Caki2 (cell line): ENCODE measurements around the gene FBLIM1. TPM values are rescaled to one million over a fixed set of nuclear protein-coding genes. Genes with fewer than 3 reads are reported as not detected.
A peak's percentile ranks its signal among the peaks of the same experiment; 100 is the strongest.
"Not testable (repeated sequence)": the region's sequence is repeated elsewhere in the genome, so short reads cannot be mapped to it uniquely, and the experiment has no call there.

ENCODE experiments used
- DNase-seq: peaks from one replicate; pipeline ENCODE4 v3.0.0-alpha.2; 2015; ENCODE audit warnings: low read depth
- in situ Hi-C: cut with HindIII; loops from 2 replicates; pipeline ENCODE4 v1.10.0; 2016; ENCODE audit warnings: low sequenced_read_pairs, low pct_unique_long_range_greater_than_20kb, mixed read lengths
- total RNA-seq: library from RNA; depleted of rRNA; stranded (reverse); fragments of >200 nt; shearing (Covaris generic); gene quantifications from 2 replicates; pipeline ENCODE4 v1.2.3, GENCODE V29; 2014; ENCODE audit warnings: low replicate concordance

Gene FBLIM1
- total RNA-seq, 1 experiment from 2014 or later, result 9.3 TPM

- no peak for DNase-seq
- in situ Hi-C loops, result no loop called here
Observed at GRCh38 chr1:15796086-15796462, 37.5 kb downstream of the FBLIM1 start.

DNA sequence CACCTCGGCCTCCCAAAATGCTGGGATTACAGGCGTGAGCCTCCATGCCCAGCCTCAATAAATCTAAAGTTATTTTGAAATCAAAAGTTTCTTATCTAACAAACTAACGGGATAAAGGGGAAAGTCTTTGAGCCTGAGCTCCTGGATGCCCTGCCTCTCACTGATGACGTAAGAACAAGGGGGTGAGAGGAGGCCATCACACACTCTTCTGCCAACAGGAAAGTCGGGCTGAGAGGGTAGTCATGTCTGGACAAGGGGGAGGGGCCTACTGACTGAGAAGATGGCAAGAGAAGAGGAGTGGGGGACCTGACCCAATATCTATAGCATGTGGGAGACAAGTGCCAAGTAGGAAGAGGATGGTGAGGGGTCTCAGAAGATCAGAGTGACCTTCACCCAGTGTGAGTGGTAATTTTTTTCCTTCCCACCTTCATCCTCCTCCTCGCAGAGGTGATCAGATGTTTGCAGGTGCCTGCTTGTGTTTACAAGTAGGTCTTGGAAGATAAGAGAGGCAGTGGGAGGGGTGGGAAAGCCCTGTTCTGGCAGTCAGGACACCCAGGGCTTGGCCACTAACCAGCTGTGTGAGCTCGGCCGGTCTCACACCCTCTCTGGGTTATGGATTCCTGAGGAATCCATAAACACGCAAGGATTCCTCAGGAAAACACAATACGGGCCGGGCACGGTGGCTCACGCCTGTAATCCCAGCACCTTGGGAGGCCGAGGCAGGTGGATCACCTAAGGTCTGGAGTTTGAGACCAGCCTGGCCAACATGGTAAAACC lies 39.2 kb downstream of the FBLIM1 start:
- peak; percentile 66 for DNase-seq
- in situ Hi-C loops, result no loop called here

- DNase-seq, result peak; percentile 98
- in situ Hi-C loops, result no loop called here
Observed at GRCh38 chr1:15799004-15799867, 40.6 kb downstream of the FBLIM1 start.

- DNase-seq, result peak; percentile 100
- in situ Hi-C loops, result no loop called here
Observed at GRCh38 chr1:15799928-15800835, 41.6 kb downstream of the FBLIM1 start.

- no peak for DNase-seq
- in situ Hi-C loops, result no loop called here
Observed at GRCh38 chr1:15802234-15802965, 43.8 kb downstream of the FBLIM1 start.

DNA sequence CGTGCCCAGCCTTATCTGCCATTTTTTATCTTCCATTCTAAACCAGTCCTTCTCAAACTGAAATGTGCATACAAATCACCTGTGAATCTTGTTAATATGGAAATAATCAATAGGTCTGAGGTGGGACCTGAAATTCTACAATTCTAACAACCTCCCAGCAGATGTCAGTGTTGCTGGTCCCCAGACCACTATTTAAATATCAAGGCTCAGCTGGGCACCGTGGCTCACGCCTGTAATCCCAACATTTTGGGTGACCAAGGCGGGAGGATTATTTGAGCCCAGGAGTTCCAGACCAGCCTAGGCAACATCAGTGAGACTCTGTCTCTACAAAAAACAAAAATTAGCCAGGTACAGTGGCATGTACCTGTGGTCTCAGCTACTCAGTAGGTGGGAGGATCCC lies 44.8 kb downstream of the FBLIM1 start:
- DNase-seq, result no peak
- in situ Hi-C loops, result no loop called here

DNA sequence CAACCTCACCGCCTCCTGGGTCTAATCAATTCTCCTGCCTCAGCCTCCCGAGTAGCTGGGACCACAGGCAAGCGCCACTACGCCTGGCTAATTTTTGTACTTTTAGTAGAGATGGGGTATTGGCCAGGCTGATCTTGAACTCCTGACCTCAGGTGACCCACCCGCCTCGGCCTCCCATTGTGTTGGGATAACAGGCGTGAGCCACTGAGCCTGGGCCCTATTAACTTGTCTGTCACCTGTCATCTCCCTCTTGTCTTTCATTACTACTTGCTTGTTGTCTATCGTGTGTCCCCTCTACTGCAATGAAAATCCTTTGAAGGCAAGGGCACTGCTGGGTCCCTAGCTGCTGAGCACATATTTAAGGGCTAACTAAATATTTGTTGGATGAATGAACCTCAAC lies 45.5 kb downstream of the FBLIM1 start:
- in situ Hi-C loops, result no loop called here
- no peak for DNase-seq

GRCh38 chr1:15807121-15807520 lies 48.5 kb downstream of the FBLIM1 start:
- DNase-seq, result no peak
- in situ Hi-C loops, result no loop called here

- in situ Hi-C loops, DNase-seq: not testable (repeated sequence)
Observed at GRCh38 chr1:15807549-15807948, 49.0 kb downstream of the FBLIM1 start, which contains the start of gene UQCRHL. Gene UQCRHL, minus strand, starts transcription at chr1:15807649. Its CDS starts 0 bp downstream, at chr1:15807649.

DNA sequence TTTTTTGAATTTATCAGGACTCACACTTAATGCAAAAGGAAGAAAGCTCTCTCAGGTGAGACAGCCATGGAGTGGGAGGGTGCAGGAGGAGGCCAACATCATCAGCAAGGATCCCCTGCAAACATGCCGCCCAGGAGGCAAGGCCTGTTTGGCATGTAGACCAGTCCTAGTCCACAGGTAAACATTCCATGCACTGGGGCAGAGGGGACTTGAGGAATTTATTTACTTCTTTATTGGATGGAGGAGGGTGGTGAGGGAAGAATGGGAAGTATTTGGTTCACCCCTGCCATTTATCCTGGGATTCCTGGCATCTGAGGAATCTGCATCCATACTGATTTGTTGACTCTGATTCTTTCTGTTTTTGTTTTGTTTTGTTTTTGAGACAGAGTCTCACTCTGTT lies 50.4 kb downstream of the FBLIM1 start:
- DNase-seq, result no peak
- in situ Hi-C loops, result no loop called here

DNA sequence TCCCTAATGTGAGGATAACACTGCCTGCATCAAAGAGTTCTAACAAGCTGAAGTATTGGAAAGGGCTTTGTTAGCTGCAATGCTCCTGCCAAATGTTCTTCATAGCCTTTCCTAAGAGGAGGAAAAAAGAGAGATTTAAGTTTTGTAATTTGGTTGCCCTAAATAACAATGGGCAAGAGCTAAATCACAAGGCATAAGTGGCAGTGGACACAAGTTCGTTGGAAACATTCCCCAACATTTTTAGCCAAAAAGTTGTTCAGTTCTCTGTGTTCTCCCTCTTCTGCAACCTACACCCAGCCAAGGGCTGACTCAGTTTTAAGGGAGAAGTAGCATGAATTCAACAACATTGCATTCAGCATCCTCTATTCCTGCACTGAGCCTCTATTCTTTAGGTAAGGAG lies 51.5 kb downstream of the FBLIM1 start:
- no peak for DNase-seq
- in situ Hi-C loops, result no loop called here

- in situ Hi-C loops, result no loop called here
- no peak for DNase-seq
Observed at GRCh38 chr1:15816674-15817073, 58.1 kb downstream of the FBLIM1 start.

- no peak for DNase-seq
- in situ Hi-C loops, result no loop called here
Observed at GRCh38 chr1:15820478-15820877, 61.9 kb downstream of the FBLIM1 start.

DNA sequence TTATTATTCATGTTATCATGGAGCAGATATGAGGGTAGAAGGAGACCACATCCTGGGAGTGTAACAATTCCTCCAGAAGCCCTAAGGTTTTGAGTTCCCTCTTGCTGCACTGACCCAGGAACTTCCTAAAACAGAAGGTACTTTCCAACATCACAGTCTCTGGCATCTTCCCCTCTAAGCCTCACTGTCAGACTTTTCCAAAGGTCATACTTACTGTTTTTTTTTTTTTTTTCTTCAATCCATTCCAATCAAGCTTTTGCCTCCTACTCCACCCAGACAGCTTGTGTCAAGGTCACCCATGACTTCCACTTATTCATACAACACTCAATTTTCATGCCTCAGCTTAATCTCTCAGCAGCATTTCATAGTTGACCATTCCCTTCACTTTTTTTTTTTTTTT lies 67.2 kb downstream of the FBLIM1 start:
- in situ Hi-C loops, result no loop called here
- DNase-seq, result peak; percentile 47

DNA sequence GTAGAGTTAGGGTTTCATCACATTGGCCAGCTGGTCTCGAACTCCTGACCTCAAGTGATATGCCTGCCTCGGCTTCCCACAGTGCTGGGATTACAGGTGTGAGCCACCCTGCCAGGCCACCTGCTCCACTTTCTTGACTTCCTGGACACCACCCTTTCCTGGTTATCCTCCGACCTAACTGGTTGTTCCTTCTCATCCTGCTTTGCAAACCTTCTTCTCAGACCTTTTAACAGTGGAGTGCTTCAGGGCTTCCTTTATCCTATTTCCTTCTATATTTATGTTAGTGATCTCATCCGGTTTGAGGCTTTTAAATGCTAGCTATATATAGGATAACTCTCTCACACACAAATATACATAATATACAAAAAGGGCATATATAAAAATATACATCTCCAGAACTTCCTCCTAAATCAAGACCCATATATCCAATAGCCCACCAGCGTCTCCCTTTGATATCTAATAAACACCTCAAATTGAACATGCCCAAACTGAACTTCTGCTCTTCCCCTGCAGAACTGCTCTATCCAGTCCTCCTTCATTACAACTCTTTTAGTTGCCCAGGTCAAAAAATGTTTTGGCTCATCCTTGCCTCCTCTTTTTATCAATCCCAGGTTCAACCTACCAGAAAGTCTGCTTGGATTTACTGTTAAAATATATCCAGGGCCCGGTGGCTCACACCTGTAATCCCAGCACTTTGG lies 68.4 kb downstream of the FBLIM1 start:
- in situ Hi-C loops, result no loop called here
- no peak for DNase-seq

GRCh38 chr1:15827567-15827966 lies 69.0 kb downstream of the FBLIM1 start:
- DNase-seq, in situ Hi-C loops: not testable (repeated sequence)

DNA sequence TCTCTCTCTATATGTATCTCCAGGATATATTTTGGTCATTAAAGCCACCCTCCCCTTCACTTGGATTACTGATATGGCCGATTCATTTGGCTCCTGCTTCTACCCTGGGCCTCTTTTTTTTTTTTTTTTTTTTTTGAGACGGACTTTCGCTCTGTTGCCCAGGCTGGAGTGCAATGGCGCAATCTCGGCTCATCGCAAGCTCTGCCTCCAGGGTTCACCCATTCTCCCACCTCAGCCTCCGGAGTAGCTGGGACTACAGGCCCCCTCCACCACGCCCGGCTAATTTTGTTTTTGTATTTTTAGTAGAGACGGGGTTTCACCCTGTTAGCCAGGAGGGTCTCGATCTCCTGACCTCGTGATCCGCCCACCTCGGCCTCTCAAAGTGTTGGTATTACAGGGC lies 70.3 kb downstream of the FBLIM1 start:
- in situ Hi-C loops, DNase-seq: not testable (repeated sequence)
